Measurements from ENCODE around the gene PRKCB. TPM values are rescaled to one million over a fixed set of nuclear protein-coding genes. Genes with fewer than 3 reads are reported as not detected.

PRKCB gene
- total RNA-seq, 1 experiment from 2014 or later = 0.89 TPM

DNA sequence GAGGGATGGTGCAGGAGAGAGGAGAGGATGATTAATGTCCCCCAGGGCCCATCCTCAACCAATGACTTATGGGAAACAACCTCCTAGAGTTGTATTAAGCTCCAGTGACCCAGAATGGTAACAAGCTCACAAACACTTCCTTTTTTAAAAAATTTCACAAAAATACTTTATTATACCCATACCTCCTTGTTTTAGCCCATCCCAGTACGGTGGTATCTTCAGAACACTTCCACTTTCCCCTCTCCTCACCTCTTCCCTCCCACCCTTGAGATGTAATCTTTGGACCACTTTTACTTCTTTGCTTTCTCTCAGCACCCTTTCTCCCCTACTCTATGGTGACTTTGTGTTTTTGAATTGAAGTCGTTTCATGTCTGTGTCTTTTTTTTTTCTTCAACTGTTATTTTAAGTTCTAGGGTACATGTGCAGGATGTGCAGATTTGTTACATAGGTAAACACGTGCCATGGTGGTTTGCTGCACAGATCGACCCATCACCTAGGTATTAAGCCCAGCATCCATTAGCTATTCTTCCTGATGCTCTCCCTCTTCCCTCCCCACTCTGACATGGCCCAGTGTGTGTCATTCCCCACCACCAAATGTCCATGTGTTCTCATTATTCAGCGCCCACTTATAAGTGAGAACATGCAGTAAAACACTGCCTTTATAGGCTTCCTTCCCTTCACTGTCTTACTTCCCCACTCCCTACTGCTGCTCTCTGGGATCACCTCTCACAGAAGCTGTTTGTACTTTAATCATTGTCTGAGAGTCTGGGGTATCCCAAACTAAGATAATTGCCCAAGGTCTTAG lies 124.5 kb downstream of the PRKCB start:
- H3K36me3 ChIP-seq (ENCODE audit: control insufficient read depth in 1 of 2, insufficient read depth in 2 of 2, low read length in 2 of 2) = no peaks in the 10 kb centered on the region
- no peak for DNase-seq (ENCODE audit: low read depth, low spot score)
- no peak overlapping the region for H3K4me2 ChIP-seq (ENCODE audit: low read length)
- H3K9me2 ChIP-seq (ENCODE audit: insufficient read depth) = no peaks in the 10 kb centered on the region
- H2AFZ ChIP-seq (ENCODE audit: low read depth, low read length, poor library complexity, severe bottlenecking) = no peak overlapping the region
- no peaks in the 10 kb centered on the region for H4K20me1 ChIP-seq (ENCODE audit: insufficient read depth)
- intact Hi-C loops (cut with micrococcal nuclease) = no loop called here
- no peak for TF ChIP-seq EGR1 (IDR thresholded peaks at IDR 0.05; ENCODE audit: low read depth)
- TF ChIP-seq MAX (IDR thresholded peaks at IDR 0.05) = no peak
- no peak for TF ChIP-seq EZH2phosphoT487 (IDR thresholded peaks at IDR 0.05; ENCODE audit: borderline replicate concordance)
- no peak for TF ChIP-seq YY1 (IDR thresholded peaks at IDR 0.05; ENCODE audit: extremely low read depth, insufficient replicate concordance, low read depth, low read length)
- no peak overlapping the region for H3K9ac ChIP-seq (ENCODE audit: low read length)
- H3K27ac ChIP-seq (ENCODE audit: low read depth, low read length) = no peak overlapping the region
- ATAC-seq = no peak
- H3K79me2 ChIP-seq (ENCODE audit: insufficient read depth, low read length) = no peaks in the 10 kb centered on the region
- RAD21 ChIA-PET (ENCODE audit: low non-redundant PET in 1 of 2, low total read pairs in 2 of 2, uncharacterized antibody in 2 of 2, unreplicated experiment in 2 of 2) = no interaction called here
- no peaks in the 10 kb centered on the region for H3K4me1 ChIP-seq (ENCODE audit: control insufficient read depth in 1 of 2, insufficient read depth in 2 of 2, low read length in 2 of 2)
- BruUV-seq (replicated peaks) = no TSS peak
- CTCF ChIA-PET = no interaction called here
- peaks cover 45% of the 10 kb centered on the region for H3K27me3 ChIP-seq (ENCODE audit: insufficient read depth, low read length)
- POLR2A ChIA-PET = no interaction called here
- H3K9me3 ChIP-seq (ENCODE audit: control insufficient read depth in 1 of 2, insufficient read depth in 1 of 2, low read depth in 1 of 2, low read length in 2 of 2) = no peaks in the 10 kb centered on the region
- H3K4me3 ChIP-seq (replicated peaks in 1 of 2; ENCODE audit: low read depth in 1 of 2, low read length in 2 of 2) = no peak overlapping the region

DNA sequence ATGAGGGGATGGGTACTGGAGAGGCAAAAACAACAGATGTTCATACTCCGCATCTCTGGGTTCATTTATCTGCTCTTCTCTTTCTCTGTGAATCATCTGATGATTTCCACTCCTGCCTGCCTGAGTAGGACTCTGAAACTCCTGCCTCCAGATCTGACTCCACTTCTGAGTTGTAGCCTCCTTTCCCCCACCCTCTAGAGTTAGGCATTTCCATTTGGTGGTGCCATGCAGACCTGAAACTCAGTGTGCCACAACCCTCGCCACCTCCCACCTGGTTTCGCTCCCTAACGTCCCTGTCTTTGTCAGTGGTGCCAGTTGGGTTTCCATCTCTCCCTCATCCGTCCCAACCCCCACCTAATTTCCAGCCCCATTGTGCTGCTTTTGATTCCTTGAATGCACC lies 126.2 kb downstream of the PRKCB start:
- no peak for ATAC-seq
- H3K79me2 ChIP-seq (ENCODE audit: insufficient read depth, low read length) = no peaks in the 10 kb centered on the region
- BruUV-seq (replicated peaks) = no TSS peak
- no peaks in the 10 kb centered on the region for H3K4me1 ChIP-seq (ENCODE audit: control insufficient read depth in 1 of 2, insufficient read depth in 2 of 2, low read length in 2 of 2)
- H4K20me1 ChIP-seq (ENCODE audit: insufficient read depth) = no peaks in the 10 kb centered on the region
- no peaks in the 10 kb centered on the region for H3K36me3 ChIP-seq (ENCODE audit: control insufficient read depth in 1 of 2, insufficient read depth in 2 of 2, low read length in 2 of 2)
- no peaks in the 10 kb centered on the region for H3K9me3 ChIP-seq (ENCODE audit: control insufficient read depth in 1 of 2, insufficient read depth in 1 of 2, low read depth in 1 of 2, low read length in 2 of 2)
- no peak overlapping the region for H3K4me2 ChIP-seq (ENCODE audit: low read length)
- H3K9me2 ChIP-seq (ENCODE audit: insufficient read depth) = no peaks in the 10 kb centered on the region
- no peak overlapping the region for H3K27ac ChIP-seq (ENCODE audit: low read depth, low read length)
- ChIA-PET RAD21 (ENCODE audit: low non-redundant PET in 1 of 2, low total read pairs in 2 of 2, uncharacterized antibody in 2 of 2, unreplicated experiment in 2 of 2) (no interaction called here), POLR2A (no interaction called here), CTCF (no interaction called here)
- no peak for DNase-seq (ENCODE audit: low read depth, low spot score)
- no peak overlapping the region for H3K9ac ChIP-seq (ENCODE audit: low read length)
- TF ChIP-seq ELF1 (IDR thresholded peaks at IDR 0.05; ENCODE audit: borderline replicate concordance, low read depth) (no peak), EZH2 (IDR thresholded peaks at IDR 0.05) (no peak), ZNF274 (IDR thresholded peaks at IDR 0.05; ENCODE audit: low read depth, low read length) (no peak), RAD21 (IDR thresholded peaks at IDR 0.05; ENCODE audit: low read depth) (no peak)
- H3K27me3 ChIP-seq (ENCODE audit: insufficient read depth, low read length) = peaks cover 43% of the 10 kb centered on the region
- no peak overlapping the region for H2AFZ ChIP-seq (ENCODE audit: low read depth, low read length, poor library complexity, severe bottlenecking)
- intact Hi-C loops (cut with micrococcal nuclease) = no loop called here
- H3K4me3 ChIP-seq (replicated peaks in 1 of 2; ENCODE audit: low read depth in 1 of 2, low read length in 2 of 2) = no peak overlapping the region

All from HCT116 (cell line).